ENCODE results near the gene HFE.

The HFE gene

GRCh38 chr6:26120807-26121140 lies 33.5 kb downstream of the HFE start:
- H3K4me2 ChIP-seq (ENCODE audit: low read length), result no peak overlapping the region
- H3K9ac ChIP-seq (ENCODE audit: low read length), result no peak overlapping the region
- H3K27ac ChIP-seq (ENCODE audit: low read length), result peak overlapping the region; percentile 99
- H2AFZ ChIP-seq (ENCODE audit: low read depth, low read length), result no peak overlapping the region
- peaks cover 7% of the 10 kb centered on the region for H3K36me3 ChIP-seq (replicated peaks; ENCODE audit: low read depth, low read length)
- H4K20me1 ChIP-seq (ENCODE audit: insufficient read depth, low read length), result no peaks in the 10 kb centered on the region
- peaks cover 18% of the 10 kb centered on the region for H3K4me1 ChIP-seq (ENCODE audit: low read length)
- H3K79me2 ChIP-seq (ENCODE audit: low read length), result peaks cover 16% of the 10 kb centered on the region
- H3K4me3 ChIP-seq (ENCODE audit: low read length), result no peak overlapping the region
- no peaks in the 10 kb centered on the region for H3K27me3 ChIP-seq (ENCODE audit: low read depth, low read length)
- TF ChIP-seq CTCF (IDR thresholded peaks at IDR 0.05; ENCODE audit: low read depth, low read length), result no peak
- TF ChIP-seq EZH2phosphoT487 (IDR thresholded peaks at IDR 0.05; ENCODE audit: low read depth), result no peak
- H3K9me3 ChIP-seq (ENCODE audit: insufficient read depth, low read length), result peaks cover 7% of the 10 kb centered on the region; the same call in 1 of the 2 replicates

- no peaks in the 10 kb centered on the region for H4K20me1 ChIP-seq (ENCODE audit: insufficient read depth, low read length)
- H3K27me3 ChIP-seq (ENCODE audit: low read depth, low read length), result no peaks in the 10 kb centered on the region
- H3K9ac ChIP-seq (ENCODE audit: low read length), result no peak overlapping the region
- H3K4me2 ChIP-seq (ENCODE audit: low read length), result no peak overlapping the region
- H3K4me3 ChIP-seq (ENCODE audit: low read length), result no peak overlapping the region
- TF ChIP-seq EZH2phosphoT487 (IDR thresholded peaks at IDR 0.05; ENCODE audit: low read depth) (no peak), CTCF (IDR thresholded peaks at IDR 0.05; ENCODE audit: low read depth, low read length) (no peak)
- peak overlapping the region; percentile 99 for H3K27ac ChIP-seq (ENCODE audit: low read length)
- H3K4me1 ChIP-seq (ENCODE audit: low read length), result peaks cover 21% of the 10 kb centered on the region
- H3K36me3 ChIP-seq (replicated peaks; ENCODE audit: low read depth, low read length), result peaks cover 7% of the 10 kb centered on the region
- peaks cover 22% of the 10 kb centered on the region for H3K79me2 ChIP-seq (ENCODE audit: low read length)
- no peak overlapping the region for H2AFZ ChIP-seq (ENCODE audit: low read depth, low read length)
- H3K9me3 ChIP-seq (ENCODE audit: insufficient read depth, low read length), result peaks cover 7% of the 10 kb centered on the region; the same call in 1 of the 2 replicates
Measured at GRCh38 chr6:26121141-26122004, 34.1 kb downstream of the HFE start.

GRCh38 chr6:26122005-26122388 lies 34.8 kb downstream of the HFE start:
- Histone ChIP-seq H3K4me3 (ENCODE audit: low read length) (peak overlapping the region; percentile 78), H2AFZ (ENCODE audit: low read depth, low read length) (no peak overlapping the region), H3K27ac (ENCODE audit: low read length) (peak overlapping the region; percentile 99), H3K9me3 (ENCODE audit: insufficient read depth, low read length) (peaks cover 7% of the 10 kb centered on the region; the same call in 1 of the 2 replicates), H4K20me1 (ENCODE audit: insufficient read depth, low read length) (no peaks in the 10 kb centered on the region), H3K79me2 (ENCODE audit: low read length) (peaks cover 28% of the 10 kb centered on the region), H3K36me3 (replicated peaks; ENCODE audit: low read depth, low read length) (peaks cover 7% of the 10 kb centered on the region), H3K4me2 (ENCODE audit: low read length) (peak overlapping the region; percentile 85), H3K4me1 (ENCODE audit: low read length) (peaks cover 27% of the 10 kb centered on the region), H3K9ac (ENCODE audit: low read length) (peak overlapping the region; percentile 98), H3K27me3 (ENCODE audit: low read depth, low read length) (no peaks in the 10 kb centered on the region)
- TF ChIP-seq CTCF (IDR thresholded peaks at IDR 0.05; ENCODE audit: low read depth, low read length) (no peak), EZH2phosphoT487 (IDR thresholded peaks at IDR 0.05; ENCODE audit: low read depth) (no peak)

GRCh38 chr6:26122402-26122792 lies 35.2 kb downstream of the HFE start:
- no peaks in the 10 kb centered on the region for H3K27me3 ChIP-seq (ENCODE audit: low read depth, low read length)
- H3K4me2 ChIP-seq (ENCODE audit: low read length), result peak overlapping the region; percentile 85
- no peak overlapping the region for H2AFZ ChIP-seq (ENCODE audit: low read depth, low read length)
- H3K9ac ChIP-seq (ENCODE audit: low read length), result peak overlapping the region; percentile 98
- H3K4me3 ChIP-seq (ENCODE audit: low read length), result peak overlapping the region; percentile 78
- H3K27ac ChIP-seq (ENCODE audit: low read length), result peak overlapping the region; percentile 99
- peaks cover 5% of the 10 kb centered on the region; the same call in 1 of the 2 replicates for H3K9me3 ChIP-seq (ENCODE audit: insufficient read depth, low read length)
- H3K36me3 ChIP-seq (replicated peaks; ENCODE audit: low read depth, low read length), result peaks cover 7% of the 10 kb centered on the region
- H3K79me2 ChIP-seq (ENCODE audit: low read length), result peaks cover 28% of the 10 kb centered on the region
- no peak for TF ChIP-seq CTCF (IDR thresholded peaks at IDR 0.05; ENCODE audit: low read depth, low read length)
- no peak for TF ChIP-seq EZH2phosphoT487 (IDR thresholded peaks at IDR 0.05; ENCODE audit: low read depth)
- no peaks in the 10 kb centered on the region for H4K20me1 ChIP-seq (ENCODE audit: insufficient read depth, low read length)
- H3K4me1 ChIP-seq (ENCODE audit: low read length), result peaks cover 27% of the 10 kb centered on the region
